Osteocyte (in vitro differentiated cells): ENCODE data around the gene TMEM11. TPM values are rescaled to one million over a fixed set of nuclear protein-coding genes. Genes with fewer than 3 reads are reported as not detected.

ENCODE experiments used
- DNase-seq: peaks from one replicate; pipeline ENCODE4 v3.0.0; 2021; ENCODE audit warnings: mixed read lengths; ENCODE audit not compliant: unreplicated experiment; ENCODE audit errors: extremely low spot score
- H3K27ac Mint-ChIP-seq: one replicate; pipeline ENCODE4 v1.8.0; 2021; ENCODE audit warnings: mild to moderate bottlenecking, mixed read lengths; ENCODE audit not compliant: unreplicated experiment
- H3K27me3 Mint-ChIP-seq: one replicate; pipeline ENCODE4 v1.8.0; 2021; ENCODE audit warnings: mixed read lengths; ENCODE audit not compliant: unreplicated experiment
- H3K36me3 Mint-ChIP-seq: one replicate; pipeline ENCODE4 v1.8.0; 2021; ENCODE audit warnings: mixed read lengths; ENCODE audit not compliant: unreplicated experiment
- H3K4me1 Mint-ChIP-seq: one replicate; pipeline ENCODE4 v1.8.0; 2021; ENCODE audit warnings: mixed read lengths; ENCODE audit not compliant: unreplicated experiment
- H3K4me3 Mint-ChIP-seq: one replicate; pipeline ENCODE4 v1.8.0; 2021; ENCODE audit warnings: mild to moderate bottlenecking, moderate library complexity, mixed read lengths; ENCODE audit not compliant: unreplicated experiment
- H3K9me3 Mint-ChIP-seq: one replicate; pipeline ENCODE4 v1.8.0; 2021; ENCODE audit warnings: mixed read lengths; ENCODE audit not compliant: unreplicated experiment
- total RNA-seq: library from RNA; stranded (reverse); gene quantifications from 2 replicates; pipeline ENCODE4 v1.2.1, GENCODE V29; 2021
- TF ChIP-seq, protein P1 (sequence below): fragments of 200-600 bp; sonication (generic); IDR thresholded peaks from 2 replicates; pipeline ENCODE4 v1.5.0; 2021; ENCODE audit warnings: antibody characterized with exemption, mild to moderate bottlenecking, moderate library complexity

The TMEM11 gene
- total RNA-seq, 1 donor from 2014 or later: 21.5 TPM

- H3K27ac Mint-ChIP-seq: no peak overlapping the region
- no peaks in the 10 kb centered on the region for H3K36me3 Mint-ChIP-seq
- H3K4me1 Mint-ChIP-seq: peaks cover 23% of the 10 kb centered on the region
- no peak overlapping the region for H3K4me3 Mint-ChIP-seq
- TF ChIP-seq, protein P1, sequence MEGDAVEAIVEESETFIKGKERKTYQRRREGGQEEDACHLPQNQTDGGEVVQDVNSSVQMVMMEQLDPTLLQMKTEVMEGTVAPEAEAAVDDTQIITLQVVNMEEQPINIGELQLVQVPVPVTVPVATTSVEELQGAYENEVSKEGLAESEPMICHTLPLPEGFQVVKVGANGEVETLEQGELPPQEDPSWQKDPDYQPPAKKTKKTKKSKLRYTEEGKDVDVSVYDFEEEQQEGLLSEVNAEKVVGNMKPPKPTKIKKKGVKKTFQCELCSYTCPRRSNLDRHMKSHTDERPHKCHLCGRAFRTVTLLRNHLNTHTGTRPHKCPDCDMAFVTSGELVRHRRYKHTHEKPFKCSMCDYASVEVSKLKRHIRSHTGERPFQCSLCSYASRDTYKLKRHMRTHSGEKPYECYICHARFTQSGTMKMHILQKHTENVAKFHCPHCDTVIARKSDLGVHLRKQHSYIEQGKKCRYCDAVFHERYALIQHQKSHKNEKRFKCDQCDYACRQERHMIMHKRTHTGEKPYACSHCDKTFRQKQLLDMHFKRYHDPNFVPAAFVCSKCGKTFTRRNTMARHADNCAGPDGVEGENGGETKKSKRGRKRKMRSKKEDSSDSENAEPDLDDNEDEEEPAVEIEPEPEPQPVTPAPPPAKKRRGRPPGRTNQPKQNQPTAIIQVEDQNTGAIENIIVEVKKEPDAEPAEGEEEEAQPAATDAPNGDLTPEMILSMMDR: no peak
- no peak for DNase-seq
- no peaks in the 10 kb centered on the region for H3K9me3 Mint-ChIP-seq
- no peaks in the 10 kb centered on the region for H3K27me3 Mint-ChIP-seq
Observed at GRCh38 chr17:21246698-21247097, 32.7 kb upstream of the TMEM11 start.

DNA sequence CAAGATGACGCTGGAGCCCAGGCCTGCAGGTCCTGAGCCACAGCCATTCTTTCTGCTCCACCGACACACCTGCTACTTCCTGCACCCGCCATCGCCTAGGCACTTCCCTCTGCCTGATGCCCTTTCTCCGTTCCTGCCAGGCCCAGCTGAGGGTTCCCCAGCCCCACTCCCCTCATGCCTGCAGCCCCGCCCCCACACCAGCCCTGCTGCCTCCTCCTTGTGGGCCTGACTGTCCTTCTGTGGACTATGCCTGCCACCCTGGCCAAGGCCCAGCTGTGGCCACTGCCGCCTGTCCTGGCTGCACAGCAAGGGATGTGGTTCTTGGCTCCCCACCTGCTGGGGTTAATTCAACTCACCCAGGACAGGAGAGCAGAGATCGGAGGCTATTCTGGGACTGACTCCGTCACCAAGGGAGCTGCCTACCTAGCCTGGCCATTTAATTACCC lies 31.7 kb upstream of the TMEM11 start:
- H3K4me1 Mint-ChIP-seq: peaks cover 16% of the 10 kb centered on the region
- H3K27ac Mint-ChIP-seq: no peak overlapping the region
- no peaks in the 10 kb centered on the region for H3K27me3 Mint-ChIP-seq
- no peak overlapping the region for H3K4me3 Mint-ChIP-seq
- DNase-seq: no peak
- no peaks in the 10 kb centered on the region for H3K36me3 Mint-ChIP-seq
- TF ChIP-seq, protein P1: no peak
- H3K9me3 Mint-ChIP-seq: no peaks in the 10 kb centered on the region

DNA sequence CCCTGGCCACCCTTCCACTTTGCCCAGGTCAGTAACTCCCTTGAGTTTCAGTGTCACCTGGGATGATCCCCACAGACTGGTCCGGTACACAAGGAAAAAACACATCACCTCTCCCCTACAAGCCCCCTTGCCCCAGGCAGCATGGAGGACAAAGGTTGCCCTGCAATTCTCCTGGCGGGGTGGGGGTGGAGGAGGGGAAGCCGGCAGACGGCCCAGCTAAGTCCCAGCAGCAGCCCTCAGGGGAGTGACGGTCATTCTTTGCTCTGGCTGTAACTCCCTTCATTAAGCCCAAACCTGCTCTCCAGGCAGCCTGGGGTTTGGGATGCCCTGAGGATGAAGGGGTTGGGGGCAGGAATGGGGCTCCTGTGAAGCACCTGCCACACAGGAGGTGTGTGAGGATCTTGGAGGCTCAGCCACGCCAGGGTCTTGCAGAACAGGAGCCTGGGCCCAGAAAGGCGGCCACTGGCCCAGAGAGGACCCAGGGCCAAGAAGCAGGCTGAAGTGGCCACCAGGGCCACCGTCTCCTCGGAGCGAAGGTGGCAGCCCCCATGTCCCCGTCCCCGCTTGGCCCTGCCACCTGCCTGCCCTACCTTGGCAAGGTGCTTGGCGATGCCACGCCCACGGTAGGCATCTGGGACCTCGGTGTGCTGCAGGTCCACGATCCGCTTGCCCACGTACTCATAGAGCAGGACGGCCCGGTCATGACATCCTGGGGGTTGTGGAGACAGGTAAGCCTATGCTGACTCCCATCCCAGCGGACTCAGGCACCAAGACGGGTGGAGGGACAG lies 29.7 kb upstream of the TMEM11 start:
- Mint-ChIP-seq H3K4me3 (no peak overlapping the region), H3K27ac (no peak overlapping the region), H3K36me3 (no peaks in the 10 kb centered on the region), H3K9me3 (no peaks in the 10 kb centered on the region), H3K27me3 (no peaks in the 10 kb centered on the region), H3K4me1 (peaks cover 10% of the 10 kb centered on the region)
- DNase-seq: no peak
- TF ChIP-seq, protein P1: no peak

GRCh38 chr17:21242780-21243515 lies 29.0 kb upstream of the TMEM11 start:
- H3K9me3 Mint-ChIP-seq: no peaks in the 10 kb centered on the region
- TF ChIP-seq, protein P1: no peak
- no peaks in the 10 kb centered on the region for H3K27me3 Mint-ChIP-seq
- H3K36me3 Mint-ChIP-seq: no peaks in the 10 kb centered on the region
- H3K4me3 Mint-ChIP-seq: no peak overlapping the region
- no peak overlapping the region for H3K27ac Mint-ChIP-seq
- peaks cover 10% of the 10 kb centered on the region for H3K4me1 Mint-ChIP-seq
- DNase-seq: no peak
